Fibroblast of pulmonary artery (primary cell): ENCODE results near the gene MRPL42.

Experiments used
- DNase-seq: peaks from one replicate; pipeline ENCODE4 v3.0.0-alpha.2; 2010; ENCODE audit warnings: low read depth
- H3K4me3 ChIP-seq: replicated peaks from 2 replicates; pipeline ENCODE4 v1.5.1; 2011; ENCODE audit warnings: low read depth, mild to moderate bottlenecking, control low read depth, low read length, moderate library complexity
- CTCF ChIP-seq: IDR thresholded peaks from 2 replicates; pipeline ENCODE4 v1.5.1; 2011; ENCODE audit warnings: mild to moderate bottlenecking, control low read depth, low read length, inconsistent platforms; ENCODE audit errors: missing control alignments

The MRPL42 gene

GRCh38 chr12:93539821-93540220 lies 72.5 kb downstream of the MRPL42 start:
- H3K4me3 ChIP-seq, result no peak overlapping the region
- no peak for TF ChIP-seq CTCF
- DNase-seq, result no peak

GRCh38 chr12:93540466-93540865 lies 73.2 kb downstream of the MRPL42 start:
- H3K4me3 ChIP-seq, result no peak overlapping the region
- TF ChIP-seq CTCF, result no peak
- peak; percentile 26 for DNase-seq

GRCh38 chr12:93541578-93542225 lies 74.4 kb downstream of the MRPL42 start:
- TF ChIP-seq CTCF, result no peak
- H3K4me3 ChIP-seq, result no peak overlapping the region
- no peak for DNase-seq

GRCh38 chr12:93547778-93548177 lies 80.5 kb downstream of the MRPL42 start:
- TF ChIP-seq CTCF, result no peak
- H3K4me3 ChIP-seq, result no peak overlapping the region

GRCh38 chr12:93549174-93549573 lies 81.9 kb downstream of the MRPL42 start:
- no peak for TF ChIP-seq CTCF
- no peak overlapping the region for H3K4me3 ChIP-seq
- no peak for DNase-seq

More at GRCh38 chr12:93547778-93548177, 80.5 kb downstream of the MRPL42 start:
- DNase-seq, result no peak

GRCh38 chr12:93550748-93551611 lies 83.7 kb downstream of the MRPL42 start:
- no peak for TF ChIP-seq CTCF
- DNase-seq, result no peak
- no peak overlapping the region for H3K4me3 ChIP-seq
